Measurements from ENCODE around the gene PRKACB. TPM values are rescaled to one million over a fixed set of nuclear protein-coding genes. Genes with fewer than 3 reads are reported as not detected.
"Not testable (repeated sequence)": the region's sequence is repeated elsewhere in the genome, so short reads cannot be mapped to it uniquely, and the experiment has no call there.

Gene PRKACB
- total RNA-seq, 4 donors from 2014 or later = 4.4 to 12.3 (median 5.7) TPM

DNA sequence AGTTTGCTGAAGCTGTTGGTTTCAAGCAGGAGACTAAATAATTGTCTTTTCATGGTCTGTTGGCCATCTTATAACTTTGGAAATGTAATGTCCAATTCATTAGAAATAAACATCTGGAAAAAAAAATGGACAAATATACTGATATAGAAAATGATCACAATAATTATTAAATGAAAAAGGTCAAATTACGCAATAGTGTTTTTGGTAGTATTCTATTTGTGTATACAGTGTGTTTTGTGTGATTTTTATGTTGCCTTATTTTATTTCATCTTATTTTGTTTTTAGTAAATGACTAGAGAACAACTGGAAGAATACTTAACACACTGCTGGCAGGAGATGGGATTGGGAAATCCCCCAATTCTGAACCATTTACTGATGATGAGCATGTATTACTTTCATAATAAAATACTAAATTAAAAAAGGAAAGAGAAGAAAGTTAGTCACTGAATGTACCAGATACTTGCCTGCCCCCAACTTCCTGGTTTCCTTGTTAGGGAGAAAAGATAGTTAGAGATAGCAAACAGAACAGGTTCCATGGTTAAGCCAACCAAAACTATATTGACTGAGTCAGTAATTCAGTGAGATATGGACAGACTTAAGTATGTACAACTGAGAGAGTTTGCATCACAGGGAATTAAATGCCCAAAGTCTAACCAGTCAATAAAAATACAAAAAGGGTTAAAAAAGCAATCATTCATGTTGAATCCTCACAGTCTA is 133.4 kb downstream of the PRKACB start:
- no peak overlapping the region for H3K4me3 ChIP-seq (ENCODE audit: low read depth, poor library complexity, severe bottlenecking)
- intact Hi-C loops (cut with DNase I; ENCODE audit: low total_unique reads) = no loop called here
- 100% methylated on average over 1 of the region's 1 CpG for WGBS, 2 donors
- no peak for DNase-seq (ENCODE audit: low spot score in 2 of 2)
- TF ChIP-seq POLR2A (IDR thresholded peaks at IDR 0.05) = no peak

DNA sequence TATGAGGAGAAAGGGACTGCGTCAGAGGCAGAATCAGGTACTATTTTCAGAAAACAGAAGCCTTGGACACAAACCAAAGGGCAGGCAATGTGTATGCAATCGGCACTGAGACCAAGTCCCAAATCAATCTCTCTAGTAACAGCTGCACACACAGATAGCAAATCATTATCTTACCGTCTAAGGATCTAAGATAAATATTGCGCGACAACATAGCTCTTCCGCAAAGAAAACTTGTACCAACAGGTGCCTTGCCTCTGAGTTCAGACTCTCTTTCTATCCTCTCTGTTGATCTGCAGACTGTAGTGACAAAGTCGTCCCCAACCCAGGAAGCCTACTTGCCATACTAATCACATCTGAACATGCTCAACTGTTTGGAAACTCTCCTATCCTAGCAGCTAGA is 134.8 kb downstream of the PRKACB start:
- TF ChIP-seq POLR2A (IDR thresholded peaks at IDR 0.05) = no peak
- TF ChIP-seq, protein P1, sequence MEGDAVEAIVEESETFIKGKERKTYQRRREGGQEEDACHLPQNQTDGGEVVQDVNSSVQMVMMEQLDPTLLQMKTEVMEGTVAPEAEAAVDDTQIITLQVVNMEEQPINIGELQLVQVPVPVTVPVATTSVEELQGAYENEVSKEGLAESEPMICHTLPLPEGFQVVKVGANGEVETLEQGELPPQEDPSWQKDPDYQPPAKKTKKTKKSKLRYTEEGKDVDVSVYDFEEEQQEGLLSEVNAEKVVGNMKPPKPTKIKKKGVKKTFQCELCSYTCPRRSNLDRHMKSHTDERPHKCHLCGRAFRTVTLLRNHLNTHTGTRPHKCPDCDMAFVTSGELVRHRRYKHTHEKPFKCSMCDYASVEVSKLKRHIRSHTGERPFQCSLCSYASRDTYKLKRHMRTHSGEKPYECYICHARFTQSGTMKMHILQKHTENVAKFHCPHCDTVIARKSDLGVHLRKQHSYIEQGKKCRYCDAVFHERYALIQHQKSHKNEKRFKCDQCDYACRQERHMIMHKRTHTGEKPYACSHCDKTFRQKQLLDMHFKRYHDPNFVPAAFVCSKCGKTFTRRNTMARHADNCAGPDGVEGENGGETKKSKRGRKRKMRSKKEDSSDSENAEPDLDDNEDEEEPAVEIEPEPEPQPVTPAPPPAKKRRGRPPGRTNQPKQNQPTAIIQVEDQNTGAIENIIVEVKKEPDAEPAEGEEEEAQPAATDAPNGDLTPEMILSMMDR (IDR thresholded peaks at IDR 0.05) = no peak
- intact Hi-C loops (cut with DNase I; ENCODE audit: low total_unique reads) = no loop called here
- H3K4me3 ChIP-seq (ENCODE audit: low read depth, poor library complexity, severe bottlenecking) = no peak overlapping the region
- 50 to 52% methylated on average over 7 of the region's 7 CpGs for WGBS, 2 donors
- no peak for DNase-seq (ENCODE audit: low spot score in 2 of 2)

DNA sequence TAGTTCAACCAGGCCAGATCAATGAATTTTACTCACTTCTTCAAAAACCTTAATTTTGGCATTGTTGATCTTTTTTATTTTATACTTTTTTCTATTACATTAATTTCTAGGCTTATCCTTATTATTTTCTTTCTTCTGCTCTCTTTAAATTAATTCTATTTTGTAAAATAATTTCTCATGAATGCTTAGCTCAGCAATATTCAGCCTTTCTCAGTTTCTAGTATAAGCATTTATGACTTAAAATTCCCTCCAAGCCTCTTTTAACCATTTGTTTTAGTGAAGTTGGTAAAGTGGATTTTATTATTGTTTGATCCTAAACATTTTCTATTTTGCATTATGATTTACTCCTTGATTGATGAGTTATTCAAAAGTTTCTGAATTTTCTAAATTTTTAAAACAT is 136.8 kb downstream of the PRKACB start:
- intact Hi-C loops (cut with DNase I; ENCODE audit: low total_unique reads) = no loop called here

DNA sequence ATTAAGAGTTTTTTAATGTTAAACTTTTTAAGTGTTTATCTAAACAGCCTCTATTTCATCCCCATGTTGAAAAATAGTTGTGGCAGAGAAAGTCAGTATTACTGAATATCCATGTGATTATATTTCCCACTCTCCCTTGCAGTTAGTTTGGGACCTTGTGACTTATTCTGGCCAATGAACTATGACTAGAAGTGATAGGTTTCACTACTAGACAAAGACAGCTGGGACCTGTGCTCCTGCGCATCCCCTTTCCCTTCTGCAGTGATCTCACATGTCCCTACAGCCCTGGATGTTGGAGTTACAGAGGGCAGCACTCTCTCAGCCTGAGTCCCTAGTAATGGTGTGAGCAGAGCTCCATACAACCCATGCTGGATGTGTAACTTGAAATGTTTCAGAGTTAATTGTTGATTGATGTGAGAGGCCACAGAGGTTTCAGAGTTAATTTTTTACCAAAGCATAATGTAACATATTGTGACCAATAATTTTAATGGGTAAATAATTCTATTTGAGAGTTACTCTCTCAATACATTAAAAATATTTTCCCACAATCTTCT is 138.8 kb downstream of the PRKACB start:
- intact Hi-C loops (cut with DNase I; ENCODE audit: low total_unique reads) = no loop called here
- H3K4me3 ChIP-seq (ENCODE audit: low read depth, poor library complexity, severe bottlenecking) = no peak overlapping the region
- DNase-seq (ENCODE audit: low spot score in 2 of 2) = no peak
- TF ChIP-seq, protein P1 (IDR thresholded peaks at IDR 0.05) = no peak
- 94 to 95% methylated on average over 1 of the region's 1 CpG for WGBS, 2 donors

More for the DNA sequence above, 136.8 kb downstream of the PRKACB start:
- H3K4me3 ChIP-seq (ENCODE audit: low read depth, poor library complexity, severe bottlenecking) = no peak overlapping the region
- TF ChIP-seq, protein P1 (IDR thresholded peaks at IDR 0.05) = no peak
- no peak for TF ChIP-seq POLR2A (IDR thresholded peaks at IDR 0.05)
- DNase-seq (ENCODE audit: low spot score in 2 of 2) = no peak

DNA sequence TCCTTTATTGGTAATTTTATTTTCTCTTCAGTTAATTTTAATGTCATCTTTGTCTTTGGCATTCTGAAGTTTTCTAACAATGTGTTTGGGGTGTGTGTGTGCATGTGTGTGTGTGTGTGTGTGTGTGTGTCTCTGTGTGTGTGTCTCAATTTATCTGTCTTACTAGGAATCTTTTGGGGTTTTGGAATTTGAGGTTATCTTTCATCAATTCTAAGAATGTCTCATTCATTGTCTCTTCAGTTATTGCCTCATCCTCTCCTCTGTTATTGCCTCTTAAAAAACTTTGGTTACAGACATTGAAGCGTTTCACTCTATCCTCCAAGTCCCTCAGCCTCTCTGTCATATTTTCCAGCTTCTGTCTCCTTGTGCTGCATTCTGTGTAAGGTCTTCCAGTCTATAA is 139.3 kb downstream of the PRKACB start:
- H3K4me3 ChIP-seq (ENCODE audit: low read depth, poor library complexity, severe bottlenecking) = no peak overlapping the region
- 48 to 55% methylated on average over 1 of the region's 1 CpG for WGBS, 2 donors
- intact Hi-C loops (cut with DNase I; ENCODE audit: low total_unique reads) = no loop called here
- TF ChIP-seq, protein P1 (IDR thresholded peaks at IDR 0.05) = no peak
- no peak for TF ChIP-seq POLR2A (IDR thresholded peaks at IDR 0.05)
- no peak for DNase-seq (ENCODE audit: low spot score in 2 of 2)

DNA sequence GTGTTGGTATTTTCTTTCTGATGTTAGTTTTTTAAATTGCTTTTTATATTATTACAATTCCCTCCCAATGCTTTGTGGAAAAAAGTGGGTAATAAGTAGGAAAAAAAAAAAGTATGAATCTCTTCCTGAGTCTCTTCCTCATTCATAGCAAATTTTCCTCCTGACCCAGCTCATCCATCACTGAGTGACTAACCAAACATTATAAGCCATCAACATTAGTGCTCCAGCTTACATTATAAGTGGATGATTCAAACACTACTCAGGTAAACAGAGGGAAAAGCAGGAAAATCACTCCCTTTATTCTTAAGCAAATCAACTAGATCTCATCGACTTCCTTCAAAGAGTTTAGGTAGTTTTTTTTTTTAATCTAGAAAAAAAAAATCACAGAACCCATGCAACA is 142.0 kb downstream of the PRKACB start:
- no peak for DNase-seq (ENCODE audit: low spot score in 2 of 2)
- TF ChIP-seq POLR2A (IDR thresholded peaks at IDR 0.05) = no peak
- TF ChIP-seq, protein P1 (IDR thresholded peaks at IDR 0.05) = no peak
- intact Hi-C loops (cut with DNase I; ENCODE audit: low total_unique reads) = no loop called here
- WGBS, 2 donors = 90 to 98% methylated on average over 1 of the region's 1 CpG
- no peak overlapping the region for H3K4me3 ChIP-seq (ENCODE audit: low read depth, poor library complexity, severe bottlenecking)

DNA sequence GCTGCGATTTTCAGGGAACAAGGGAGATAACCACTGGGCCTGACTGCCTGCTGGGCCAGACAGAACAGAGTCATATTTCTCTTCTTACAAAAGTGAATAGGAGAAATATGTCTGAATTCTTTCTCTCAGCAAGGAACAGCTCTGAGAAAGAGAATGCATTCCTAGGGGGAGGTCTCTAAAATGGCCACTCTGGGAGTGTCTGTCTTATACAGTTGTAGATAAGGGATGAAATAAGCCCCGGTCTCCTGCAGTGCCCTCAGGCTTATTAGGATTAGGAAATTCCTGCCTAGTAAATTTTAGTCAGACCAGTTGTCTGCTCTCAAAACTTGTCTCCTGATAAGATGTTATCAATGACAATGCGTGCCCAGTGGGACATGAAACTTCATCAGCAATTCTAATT is 143.3 kb downstream of the PRKACB start:
- DNase-seq (ENCODE audit: low spot score in 2 of 2); intact Hi-C loops (cut with DNase I; ENCODE audit: low total_unique reads); H3K4me3 ChIP-seq (ENCODE audit: low read depth, poor library complexity, severe bottlenecking): not testable (repeated sequence)
- 49 to 52% methylated on average over 3 of the region's 3 CpGs for WGBS, 2 donors

All from lower leg skin (tissue), 4 donors.